ENCODE measurements around the gene TBPL1. TPM values are rescaled to one million over a fixed set of nuclear protein-coding genes. Genes with fewer than 3 reads are reported as not detected.

The TBPL1 gene
- total and polyA plus RNA-seq, 2 of the 8 experiments (the other 6 are each of a cell fraction or from before 2014, with no cell fraction given), result 32.5 to 67.0 TPM

DNA sequence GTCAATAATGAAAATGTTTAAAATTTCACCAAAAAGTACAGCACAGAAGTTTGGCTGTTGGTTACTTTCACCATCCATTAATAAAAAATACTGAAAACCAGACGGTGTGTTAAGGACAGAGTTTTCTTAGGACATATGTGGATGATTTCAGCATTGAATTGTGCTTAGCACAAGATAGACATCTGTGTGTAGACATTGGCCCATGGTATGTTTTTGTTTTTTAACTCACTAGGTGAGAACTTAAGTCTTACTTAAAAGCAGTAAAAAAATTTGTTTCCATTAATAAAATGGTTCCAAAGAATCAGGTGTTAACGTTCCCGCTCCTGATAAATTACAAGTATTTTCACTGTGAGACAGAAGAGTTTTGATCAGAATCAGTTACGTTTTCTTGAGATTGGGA is 4.2 kb downstream of the TBPL1 start:
- Histone ChIP-seq H2AK5ac (ENCODE audit: low read depth, low read length) (no peak overlapping the region), H3K27ac (ENCODE audit: low read depth, low read length) (no peak overlapping the region), H2BK15ac (ENCODE audit: low read length) (no peak overlapping the region), H3K4me1 (replicated peaks in 1 of 4; ENCODE audit: control insufficient read depth in 3 of 4, insufficient read depth in 4 of 4, low read length in 3 of 4) (peaks cover 0 to 10% (median 3%) of the 10 kb centered on the region in 4 experiments; a peak in 6 of 7 replicates), H3K79me2 (ENCODE audit: control insufficient read depth in 1 of 2, insufficient read depth in 2 of 2, low read length in 2 of 2) (peaks cover 35 to 88% of the 10 kb centered on the region in 2 experiments), H3K9ac (replicated peaks in 1 of 4; ENCODE audit: extremely low read depth in 1 of 4, low read depth in 3 of 4, low read length in 3 of 4) (no peak overlapping the region), H2BK5ac (ENCODE audit: low read depth, low read length) (no peak overlapping the region), H4K8ac (ENCODE audit: extremely low read depth, insufficient read depth, low read length) (no peak overlapping the region), H3K18ac (ENCODE audit: extremely low read depth, low read length) (no peak overlapping the region), H3K4ac (replicated peaks; ENCODE audit: insufficient read length, low read depth, low read length) (no peak overlapping the region), H3K79me1 (ENCODE audit: low read depth, low read length) (peaks cover 9% of the 10 kb centered on the region), H4K5ac (ENCODE audit: insufficient read length, low read depth, low read length) (no peak overlapping the region), H3K23me2 (ENCODE audit: low read depth, low read length) (peaks cover 4% of the 10 kb centered on the region), H2AFZ (ENCODE audit: low read length) (no peak overlapping the region), H3K27me3 (replicated peaks in 1 of 4; ENCODE audit: control insufficient read depth in 3 of 4, extremely low read depth in 1 of 4, insufficient read depth in 3 of 4, low read length in 3 of 4) (no peaks in the 10 kb centered on the region), H3K14ac (ENCODE audit: insufficient read length) (no peak overlapping the region), H3K9me3 (ENCODE audit: insufficient read depth in 2 of 2, low read depth in 1 of 2, low read length in 1 of 2) (no peaks in the 10 kb centered on the region), H3K4me3 (ENCODE audit: extremely low read depth in 1 of 4, insufficient read depth in 2 of 4, low read depth in 3 of 4, low read length in 4 of 4) (no peak overlapping the region), H3K36me3 (ENCODE audit: control insufficient read depth in 2 of 4, insufficient read depth in 4 of 4, low read length in 3 of 4) (no peaks in the 10 kb centered on the region), H2BK12ac (ENCODE audit: low read depth, low read length) (no peak overlapping the region), H3K56ac (replicated peaks; ENCODE audit: insufficient read length, low read depth, low read length) (no peak overlapping the region), H2BK20ac (ENCODE audit: low read length) (no peak overlapping the region), H3K4me2 (ENCODE audit: insufficient read depth in 1 of 2, low read depth in 2 of 2, low read length in 2 of 2) (no peak overlapping the region), H2BK120ac (replicated peaks; ENCODE audit: low read depth, low read length) (no peak overlapping the region), H3K23ac (ENCODE audit: insufficient read length) (no peak overlapping the region), H4K91ac (replicated peaks; ENCODE audit: insufficient read length, low read length) (no peak overlapping the region), H4K20me1 (replicated peaks in 1 of 2; ENCODE audit: control insufficient read depth in 1 of 2, insufficient read depth in 2 of 2, low read length in 2 of 2) (peaks cover 3 to 10% of the 10 kb centered on the region in 2 experiments)
- DNase-seq (ENCODE audit: low read depth in 1 of 2, low spot score in 2 of 2) (no peak), FAIRE-seq (no peak)
- ChIA-PET POLR2A (ENCODE audit: partially characterized antibody) (no interaction called here), CTCF (ENCODE audit: partially characterized antibody) (interaction anchor here (1.0 to 2.5 kb wide), 7 partner anchors 16 to 167 kb away, joined by 3 to 22 read pairs (median 5); no protein-coding TSS in a partner anchor)
- TF ChIP-seq RBBP5 (IDR thresholded peaks at IDR 0.05; ENCODE audit: borderline replicate concordance, low read depth, low read length) (no peak), SRF (IDR thresholded peaks at IDR 0.05; ENCODE audit: low read depth, low read length) (no peak), NANOG (IDR thresholded peaks at IDR 0.05; ENCODE audit: insufficient read depth, low read depth, low read length, poor library complexity, severe bottlenecking) (no peak), CBX5 (IDR thresholded peaks at IDR 0.05; ENCODE audit: low read depth, low read length) (no peak), MAFK (IDR thresholded peaks at IDR 0.05; ENCODE audit: low read depth, low read length) (no peak)
- TF ChIP-seq, protein P1, sequence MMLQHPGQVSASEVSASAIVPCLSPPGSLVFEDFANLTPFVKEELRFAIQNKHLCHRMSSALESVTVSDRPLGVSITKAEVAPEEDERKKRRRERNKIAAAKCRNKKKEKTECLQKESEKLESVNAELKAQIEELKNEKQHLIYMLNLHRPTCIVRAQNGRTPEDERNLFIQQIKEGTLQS (IDR thresholded peaks at IDR 0.05; ENCODE audit: insufficient read depth, low read depth, low read length), result no peak
- TF ChIP-seq, protein P2, sequence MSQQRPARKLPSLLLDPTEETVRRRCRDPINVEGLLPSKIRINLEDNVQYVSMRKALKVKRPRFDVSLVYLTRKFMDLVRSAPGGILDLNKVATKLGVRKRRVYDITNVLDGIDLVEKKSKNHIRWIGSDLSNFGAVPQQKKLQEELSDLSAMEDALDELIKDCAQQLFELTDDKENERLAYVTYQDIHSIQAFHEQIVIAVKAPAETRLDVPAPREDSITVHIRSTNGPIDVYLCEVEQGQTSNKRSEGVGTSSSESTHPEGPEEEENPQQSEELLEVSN (IDR thresholded peaks at IDR 0.05), result no peak
- WGBS, 2 experiments (ENCODE audit: extremely low coverage in 1 of 2, insufficient coverage in 1 of 2, insufficient read length in 1 of 2, insufficient replicate concordance in 2 of 2, low coverage in 1 of 2, low lambda C conversion rate in 2 of 2, missing lambda C conversion rate in 1 of 2), result 81% methylated on average over 4 of the region's 4 CpGs; no CpG with 5 or more reads in 1 of the 2 experiments
